Smooth muscle cell of the coronary artery (primary cell): ENCODE measurements around the gene DPM2. TPM values are rescaled to one million over a fixed set of nuclear protein-coding genes. Genes with fewer than 3 reads are reported as not detected.

Source experiments
- total RNA-seq: library from RNA; depleted of rRNA; stranded (reverse); fragments of >200 nt; gene quantifications from 2 replicates; pipeline ENCODE4 v1.2.3, GENCODE V29; 2014; ENCODE audit warnings: low replicate concordance

Gene DPM2
- 7.1 and 8.6 TPM in 2 replicates for total RNA-seq

GRCh38 chr9:127937388-127938297 lies at the start of gene DPM2:
TSS of gene DPM2 (minus strand) at chr9:127937854. CDS start at chr9:127937820, 34 bp downstream.

GRCh38 chr9:127980706-127981558 lies 43.3 kb upstream of the DPM2 start, which contains the start of gene EEIG1:
TSS of gene EEIG1 (minus strand) at chr9:127980989. CDS start at chr9:127980137, 852 bp downstream.

GRCh38 chr9:127930231-127931091 lies 7.2 kb downstream of the DPM2 start, which contains the start of gene PIP5KL1:
TSS of gene PIP5KL1 (minus strand) at chr9:127930777. CDS start at chr9:127930752, 25 bp downstream.

GRCh38 chr9:127916720-127917581 lies 20.7 kb downstream of the DPM2 start, which contains the start of gene ST6GALNAC4:
TSS of gene ST6GALNAC4 (minus strand) at chr9:127917041. CDS start at chr9:127916419, 622 bp downstream.

GRCh38 chr9:127899128-127899943 lies 38.3 kb downstream of the DPM2 start, which contains the start of gene ST6GALNAC6:
TSS of gene ST6GALNAC6 (minus strand) at chr9:127899603. CDS start at chr9:127897981, 1,622 bp downstream.

Other genes with a start within 250 kb of the DPM2 start
- gene CFAP157, start 230.9 kb downstream of the DPM2 start, total RNA-seq = under 0.01 TPM in 1 of 2 replicates, not detected in the other
- gene PTRH1, start 222.2 kb downstream of the DPM2 start, total RNA-seq = 13.7 and 41.3 TPM in 2 replicates
- gene TTC16, start 221.8 kb downstream of the DPM2 start, total RNA-seq = under 0.01 TPM in 1 of 2 replicates, not detected in the other
- gene TOR2A, start 202.6 kb downstream of the DPM2 start, total RNA-seq = 2.0 and 2.8 TPM in 2 replicates
- gene SH2D3C, start 159.2 kb downstream of the DPM2 start, total RNA-seq = 0.08 and 0.94 TPM in 2 replicates
- gene CDK9, start 151.8 kb downstream of the DPM2 start, total RNA-seq = 41.5 and 66.2 TPM in 2 replicates
- 82.5 and 90.2 TPM in 2 replicates for gene FPGS, start 135.0 kb downstream of the DPM2 start, total RNA-seq
- 10.4 and 33.5 TPM in 2 replicates for gene ENG, start 83.2 kb downstream of the DPM2 start, total RNA-seq
- gene AK1, start 60.2 kb downstream of the DPM2 start, total RNA-seq = 53.7 and 86.7 TPM in 2 replicates
- 32.0 and 79.7 TPM in 2 replicates for gene ST6GALNAC6, start 38.3 kb downstream of the DPM2 start, total RNA-seq
- 22.9 and 44.7 TPM in 2 replicates for gene ST6GALNAC4, start 20.8 kb downstream of the DPM2 start, total RNA-seq
- gene PIP5KL1, start 7.1 kb downstream of the DPM2 start, total RNA-seq = 0.45 and 0.94 TPM in 2 replicates
- 4.7 and 5.9 TPM in 2 replicates for gene EEIG1, start 43.1 kb upstream of the DPM2 start, total RNA-seq
- 10.1 and 16.0 TPM in 2 replicates for gene NAIF1, start 129.5 kb upstream of the DPM2 start, total RNA-seq
- 19.2 and 19.4 TPM in 2 replicates for gene SLC25A25, start 130.4 kb upstream of the DPM2 start, total RNA-seq
- gene PTGES2, start 189.9 kb upstream of the DPM2 start, total RNA-seq = 69.7 and 112 TPM in 2 replicates
- gene LCN2, start 211.6 kb upstream of the DPM2 start, total RNA-seq = not detected in 2 replicates
- gene BBLN, start 222.4 kb upstream of the DPM2 start, total RNA-seq = 3.7 and 26.9 TPM in 2 replicates